NCI-H524 (cell line): Measurements from ENCODE around the gene ROS1.
"Not testable (repeated sequence)": the region's sequence is repeated elsewhere in the genome, so short reads cannot be mapped to it uniquely, and the experiment has no call there.

Experiments used
- DNase-seq, 2 experiments: peaks; one replicate each; lab custom pipeline; 2025; lab: John Stamatoyannopoulos, UW

ROS1 gene

DNA sequence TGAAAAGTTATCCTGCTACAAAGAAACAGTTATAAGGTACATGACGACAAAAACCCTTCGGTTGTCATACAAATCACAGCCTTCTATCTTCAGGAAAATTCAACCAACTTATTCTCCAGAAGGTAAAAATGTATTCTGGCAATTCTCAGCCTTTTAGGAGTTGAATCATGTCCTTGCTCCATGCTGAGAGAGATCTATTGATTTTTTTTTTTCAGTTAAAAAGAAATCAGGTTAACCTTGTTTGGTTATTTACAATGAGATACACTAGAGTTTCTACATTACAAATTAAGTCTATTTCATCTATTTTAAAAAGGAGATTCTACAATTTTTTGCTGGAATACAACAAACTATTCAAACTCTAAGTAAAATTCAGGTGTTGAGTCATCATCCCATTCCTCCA is 45.4 kb downstream of the ROS1 start:
- DNase-seq, result no peak

DNA sequence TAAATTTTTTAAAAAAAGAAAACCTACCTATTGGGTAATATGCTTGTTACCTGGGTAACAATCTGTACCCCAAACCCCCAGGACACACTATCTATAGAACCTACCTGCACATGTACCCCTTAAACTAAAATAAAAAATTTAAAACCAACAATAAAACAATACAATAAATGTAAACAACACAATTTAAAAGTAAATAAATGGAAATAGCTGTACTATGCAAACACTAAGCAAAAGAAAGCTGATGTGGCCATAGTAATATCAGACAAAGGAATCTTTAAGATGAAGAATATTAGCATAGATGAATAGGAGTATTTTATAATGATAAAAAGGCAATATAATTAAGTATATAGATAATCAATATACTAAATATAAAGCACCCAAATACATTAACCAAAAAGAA is 50.3 kb downstream of the ROS1 start:
- no peak for DNase-seq

DNA sequence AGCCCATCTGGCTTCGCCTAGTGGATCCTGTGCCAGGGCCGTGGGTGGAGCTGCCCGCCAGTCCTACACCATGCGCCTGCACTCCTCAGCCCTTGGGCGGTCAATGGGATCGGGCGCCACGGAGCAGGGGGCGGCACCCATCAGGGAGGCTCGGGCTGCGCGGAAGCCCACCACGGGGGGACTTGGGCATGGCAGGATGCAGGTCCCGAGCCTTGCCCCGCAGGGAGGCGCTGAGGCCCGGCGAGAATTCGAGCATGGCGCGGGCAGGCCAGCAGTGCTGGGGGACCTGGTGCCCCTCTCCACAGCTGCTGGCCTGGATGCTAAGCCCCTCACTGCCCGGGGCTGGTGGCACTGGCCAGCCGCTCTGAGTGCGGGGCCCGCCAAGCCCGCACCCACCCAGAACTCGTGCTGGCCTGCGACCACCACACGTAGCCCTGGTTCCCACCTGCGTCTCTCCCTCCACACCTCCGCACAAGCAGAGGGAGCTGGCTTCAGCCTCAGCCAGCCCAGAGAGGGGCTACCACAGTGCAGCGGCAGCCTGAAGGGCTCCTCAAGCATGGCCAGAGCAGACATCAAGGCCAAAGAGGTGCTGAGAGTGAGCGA is 52.4 kb downstream of the ROS1 start:
- DNase-seq, result no peak

DNA sequence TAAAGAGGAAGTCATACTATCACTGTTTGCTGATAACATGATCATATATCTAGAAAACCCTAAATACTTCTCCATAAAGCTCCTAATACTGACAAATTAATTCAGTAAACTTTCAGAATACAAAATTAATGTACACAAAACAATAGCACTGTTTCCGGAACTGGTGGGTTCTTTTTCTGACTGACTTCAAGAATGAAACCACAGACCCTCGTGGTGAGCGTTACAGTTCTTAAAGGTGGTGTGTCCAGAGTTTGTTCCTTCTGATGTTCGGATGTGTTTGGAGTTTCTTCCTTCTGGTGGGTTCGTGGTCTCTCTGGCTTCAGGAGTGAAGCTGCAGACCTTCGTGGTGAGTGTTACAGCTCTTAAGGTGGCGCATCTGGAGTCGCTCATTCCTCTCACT is 53.5 kb downstream of the ROS1 start:
- DNase-seq, result not testable (repeated sequence)

DNA sequence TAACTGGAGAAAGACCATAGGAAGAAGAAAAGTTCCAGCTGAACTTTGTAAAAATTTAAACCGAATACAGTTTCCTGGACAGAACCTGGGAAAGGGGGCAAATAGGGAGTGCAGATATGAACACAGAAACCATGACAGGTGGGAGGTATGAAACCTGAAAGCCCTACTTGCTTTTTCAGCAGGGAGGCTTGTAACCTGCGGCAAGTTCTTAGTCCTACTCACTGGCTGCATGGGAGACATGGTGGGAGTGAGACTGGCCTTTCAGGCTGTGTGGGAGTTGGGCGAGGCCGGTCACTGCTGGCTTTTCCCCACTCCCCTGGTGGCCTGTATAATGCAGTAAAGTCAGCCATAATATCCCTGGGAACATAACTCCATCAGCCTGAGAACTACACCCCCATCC is 54.2 kb downstream of the ROS1 start:
- DNase-seq, result no peak

DNA sequence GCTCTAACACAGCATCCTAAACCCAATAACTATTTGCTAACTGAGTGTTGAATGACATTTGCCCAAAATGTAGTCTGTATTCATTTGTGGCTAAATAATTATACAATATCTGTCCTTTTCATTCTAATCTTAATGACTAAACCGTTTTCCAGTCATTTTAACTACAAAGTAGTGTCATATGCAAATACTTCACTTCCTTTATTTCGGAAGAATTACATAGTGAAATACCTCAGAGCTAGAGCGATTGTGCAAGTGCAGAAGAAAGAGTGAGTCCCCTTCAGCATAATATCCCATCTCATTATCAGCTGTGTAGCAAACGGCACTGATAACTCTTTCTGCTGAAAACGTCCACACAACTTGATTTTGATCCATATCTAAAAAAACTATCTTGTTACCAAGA is 66.2 kb downstream of the ROS1 start:
- DNase-seq, result no peak

DNA sequence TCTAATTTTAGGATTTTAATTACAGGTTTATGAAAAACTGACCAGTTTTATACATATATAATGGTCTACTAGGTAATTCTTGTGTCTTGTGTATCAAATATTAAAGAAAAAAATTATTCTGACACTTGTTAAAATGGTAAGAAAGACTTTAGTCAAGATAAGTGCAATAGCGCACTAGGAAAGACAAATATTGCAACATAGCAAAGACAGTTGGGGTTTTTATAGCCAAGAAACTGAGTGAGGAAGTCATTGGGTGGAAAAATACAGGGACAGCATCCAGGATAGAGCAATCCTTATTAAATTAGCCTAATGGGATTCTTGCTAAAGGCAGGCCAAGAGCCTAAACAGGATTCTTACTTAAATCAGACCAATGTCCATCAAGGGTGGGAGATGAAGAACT is 71.1 kb downstream of the ROS1 start:
- no peak for DNase-seq

DNA sequence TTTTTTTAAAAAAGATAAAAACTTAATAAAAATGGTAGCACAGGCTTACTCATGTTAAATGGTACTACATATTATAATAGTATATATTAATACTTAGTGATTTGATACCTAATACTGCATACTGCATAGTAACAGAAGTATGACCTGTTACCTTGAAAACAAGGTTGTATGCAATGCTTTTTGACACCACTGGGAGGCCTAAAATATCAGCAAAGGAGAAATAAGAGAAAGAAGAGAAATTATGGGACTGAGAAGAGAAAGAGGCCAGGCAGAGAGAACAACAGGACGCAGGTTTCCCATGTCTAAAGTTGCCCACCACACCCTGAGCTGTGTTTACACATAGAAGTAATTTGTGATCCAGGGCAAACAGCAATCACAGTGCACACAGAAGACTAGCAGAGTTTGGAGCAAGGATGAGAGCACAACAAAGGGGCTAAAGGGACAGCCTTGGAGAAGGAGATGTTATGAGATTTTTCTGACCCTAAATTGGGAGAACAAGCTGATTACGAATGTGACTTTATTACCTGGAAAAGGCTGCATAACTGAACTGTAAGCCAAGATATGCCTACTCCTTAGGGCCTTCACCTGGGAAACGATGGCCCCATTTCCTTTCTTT is 73.2 kb downstream of the ROS1 start:
- DNase-seq, result peak in 1 of 2 experiments; percentile 21

DNA sequence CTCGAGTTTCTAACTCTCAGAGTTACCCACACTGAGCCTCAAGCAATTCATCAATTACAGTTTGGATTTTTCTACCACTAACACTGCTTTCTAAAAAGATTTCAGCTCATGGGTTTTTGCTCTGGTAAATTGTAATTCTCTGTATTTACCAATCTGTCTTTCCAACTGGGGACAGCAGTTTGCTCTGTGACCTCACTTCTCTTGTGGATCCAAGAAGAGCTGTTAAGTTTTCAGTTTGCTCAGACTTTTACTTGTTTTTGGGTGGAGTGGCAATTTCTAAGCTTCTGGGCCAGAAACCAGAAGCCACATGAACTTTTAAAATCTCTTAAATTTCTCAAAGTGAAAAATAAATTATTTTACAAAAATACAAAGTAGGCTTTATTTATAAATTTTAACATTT is 74.2 kb downstream of the ROS1 start:
- no peak for DNase-seq

DNA sequence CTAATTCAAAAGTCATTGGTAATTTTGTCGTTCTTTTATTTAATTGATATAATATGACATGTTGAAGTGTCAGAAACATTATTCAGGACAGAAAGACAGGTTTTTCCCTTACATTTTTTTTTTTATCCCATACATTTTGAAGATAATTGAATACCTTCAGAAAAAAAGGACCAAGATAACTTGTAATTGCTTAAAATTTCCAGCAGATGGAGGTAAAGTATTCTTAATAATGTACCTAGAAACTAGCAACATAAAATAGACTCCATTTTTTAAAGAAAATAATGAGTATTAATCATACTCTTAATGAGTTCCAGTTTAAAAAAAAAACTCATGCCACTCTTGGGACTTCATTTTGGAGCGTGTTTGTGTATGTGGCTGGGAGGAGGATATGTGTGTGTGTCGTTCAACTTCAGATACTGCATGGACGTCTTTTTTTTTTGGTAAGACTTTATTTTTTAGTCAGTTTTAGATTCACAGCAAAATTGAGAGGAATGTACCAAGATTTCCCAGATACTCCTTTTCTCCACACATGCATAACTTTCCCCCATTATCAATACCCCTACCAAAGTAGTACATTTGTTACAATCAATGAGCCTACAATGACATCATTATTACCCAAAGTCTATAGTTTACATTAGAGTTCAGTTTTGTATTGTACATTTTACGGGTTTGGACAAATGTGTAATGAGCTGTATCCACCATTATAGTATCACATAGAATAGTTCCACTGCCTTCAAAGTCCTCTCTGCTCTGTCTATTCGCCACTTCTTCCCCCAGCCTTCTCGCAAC is 79.4 kb downstream of the ROS1 start:
- peak in 1 of 2 experiments; percentile 50 for DNase-seq

DNA sequence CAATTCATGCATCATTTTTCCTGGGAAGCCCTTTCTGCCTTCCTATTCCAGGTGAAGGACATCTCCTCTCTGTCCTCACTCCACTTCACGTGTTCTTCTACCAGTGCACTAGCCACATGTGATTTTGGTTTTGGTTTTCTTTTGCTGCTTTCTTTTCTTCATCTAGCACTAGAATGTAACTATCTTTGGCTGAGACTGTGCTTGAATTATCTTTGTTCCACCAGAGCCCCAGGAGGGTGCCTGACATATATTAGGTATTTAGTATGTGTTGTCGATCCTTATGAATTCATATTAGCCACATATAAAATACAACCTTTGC is 80.5 kb downstream of the ROS1 start:
- no peak for DNase-seq

DNA sequence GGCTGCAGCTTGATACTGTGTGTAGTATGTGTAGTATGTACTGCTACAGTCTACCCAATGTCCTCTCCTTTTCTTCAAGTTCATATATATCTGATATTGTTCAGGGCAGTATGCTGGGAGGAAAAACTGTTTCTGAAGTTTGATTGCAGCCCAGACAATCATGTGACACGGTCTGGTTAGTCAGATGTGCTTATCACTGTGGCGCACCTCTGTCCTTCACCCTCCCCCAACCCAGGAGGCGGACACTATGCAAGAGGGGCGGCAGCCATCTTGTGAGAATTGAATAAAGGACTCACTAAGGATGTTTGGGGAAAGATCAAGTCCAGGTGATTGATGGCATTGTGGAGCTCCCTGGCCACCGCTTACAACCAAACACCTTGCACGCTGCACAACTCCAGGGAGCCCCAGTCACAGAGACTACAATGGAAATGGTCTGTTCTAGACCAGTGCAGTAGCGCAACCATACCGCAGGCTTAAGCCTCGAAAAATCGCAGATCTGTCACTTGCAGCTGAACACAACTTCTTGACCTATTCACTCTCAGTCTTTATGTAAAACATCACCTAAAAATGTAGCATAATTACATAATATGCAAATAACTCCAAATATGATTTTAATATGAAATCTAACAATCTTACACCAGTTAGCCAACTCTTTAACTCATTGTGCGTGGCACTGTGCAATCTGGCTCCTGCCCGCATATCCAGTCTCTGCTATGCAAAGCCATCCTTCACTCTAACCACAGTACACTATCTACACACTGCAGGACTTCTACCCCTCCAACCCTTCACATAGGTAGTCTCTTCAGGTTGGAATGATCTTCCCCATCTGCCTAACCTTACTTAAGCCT is 81.1 kb downstream of the ROS1 start:
- DNase-seq, result no peak

DNA sequence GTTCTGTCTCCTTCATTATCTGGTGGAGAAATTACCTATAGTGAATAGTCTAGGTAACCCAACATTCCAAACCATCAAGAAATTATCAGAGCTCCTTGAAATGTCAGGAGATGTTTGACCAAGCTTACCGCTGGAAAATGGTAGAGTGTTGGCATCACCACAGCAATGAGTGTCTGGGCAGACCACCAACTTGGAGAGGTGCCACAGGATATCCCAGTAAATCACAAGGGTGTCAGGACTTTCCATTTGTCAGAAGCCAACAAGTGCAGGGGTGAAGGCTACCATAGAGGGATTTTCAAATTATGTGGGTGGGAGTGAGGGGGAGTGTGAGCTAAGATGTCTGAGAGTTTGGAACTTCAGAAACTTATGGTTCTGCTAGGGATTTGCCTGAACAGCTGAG is 87.2 kb downstream of the ROS1 start:
- no peak for DNase-seq

DNA sequence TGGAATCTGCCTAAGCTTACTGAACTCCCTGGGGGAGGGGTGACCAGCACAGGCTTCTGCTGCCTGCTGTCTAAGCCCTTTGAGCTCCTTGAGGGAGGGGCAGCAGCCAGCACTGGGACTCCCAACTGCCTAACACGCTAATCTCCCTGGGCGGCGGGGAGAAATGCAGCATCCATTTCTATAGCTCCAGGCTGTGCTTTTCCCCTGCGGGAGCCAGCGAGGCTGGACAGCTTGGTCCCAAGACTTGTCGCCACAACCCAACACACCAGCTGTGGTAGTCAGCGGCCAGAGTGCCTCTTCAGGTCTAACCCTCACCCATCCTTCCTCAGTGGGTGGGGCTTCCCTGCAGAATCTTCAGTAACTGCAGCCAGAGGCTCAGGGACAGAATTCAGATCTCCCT is 95.8 kb downstream of the ROS1 start:
- DNase-seq, result peak; percentile 68 to 87

DNA sequence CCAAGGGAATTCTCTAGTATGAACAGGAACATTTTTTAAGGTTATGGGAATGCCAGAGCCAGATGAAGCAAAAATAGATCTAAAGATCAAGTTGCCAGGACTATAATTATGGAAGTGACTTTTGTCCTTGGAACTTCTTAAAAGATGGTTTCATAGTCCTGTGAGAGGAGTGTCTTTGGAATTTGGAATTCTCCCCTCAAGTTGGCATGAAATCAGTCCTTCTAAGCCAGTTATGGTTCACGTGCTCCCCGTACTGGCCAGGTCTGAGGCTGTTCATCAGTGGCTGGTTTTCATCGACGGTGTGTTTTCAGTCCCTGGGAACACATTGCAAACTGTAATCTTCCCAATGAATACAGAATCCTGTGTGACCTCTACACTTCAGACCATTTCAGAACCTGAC is 97.2 kb downstream of the ROS1 start:
- no peak for DNase-seq

DNA sequence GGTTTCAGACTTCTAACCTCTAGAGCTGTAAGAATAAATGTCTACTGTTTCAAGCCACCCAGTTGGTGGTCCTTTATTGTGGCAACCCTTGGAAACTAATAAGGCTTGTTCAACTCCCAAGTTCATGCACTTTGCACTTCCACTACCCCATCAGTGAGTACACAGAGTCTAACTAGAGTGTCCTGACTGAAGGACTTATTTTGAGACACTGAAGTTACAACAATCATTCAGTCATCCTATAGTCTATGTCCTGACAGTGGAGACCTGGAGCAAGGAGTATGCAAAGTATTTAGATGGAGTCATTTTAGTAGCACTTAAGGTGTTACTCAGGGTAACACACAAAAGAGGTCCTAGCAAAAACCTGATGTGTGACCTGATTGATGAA is 97.7 kb downstream of the ROS1 start:
- no peak for DNase-seq

DNA sequence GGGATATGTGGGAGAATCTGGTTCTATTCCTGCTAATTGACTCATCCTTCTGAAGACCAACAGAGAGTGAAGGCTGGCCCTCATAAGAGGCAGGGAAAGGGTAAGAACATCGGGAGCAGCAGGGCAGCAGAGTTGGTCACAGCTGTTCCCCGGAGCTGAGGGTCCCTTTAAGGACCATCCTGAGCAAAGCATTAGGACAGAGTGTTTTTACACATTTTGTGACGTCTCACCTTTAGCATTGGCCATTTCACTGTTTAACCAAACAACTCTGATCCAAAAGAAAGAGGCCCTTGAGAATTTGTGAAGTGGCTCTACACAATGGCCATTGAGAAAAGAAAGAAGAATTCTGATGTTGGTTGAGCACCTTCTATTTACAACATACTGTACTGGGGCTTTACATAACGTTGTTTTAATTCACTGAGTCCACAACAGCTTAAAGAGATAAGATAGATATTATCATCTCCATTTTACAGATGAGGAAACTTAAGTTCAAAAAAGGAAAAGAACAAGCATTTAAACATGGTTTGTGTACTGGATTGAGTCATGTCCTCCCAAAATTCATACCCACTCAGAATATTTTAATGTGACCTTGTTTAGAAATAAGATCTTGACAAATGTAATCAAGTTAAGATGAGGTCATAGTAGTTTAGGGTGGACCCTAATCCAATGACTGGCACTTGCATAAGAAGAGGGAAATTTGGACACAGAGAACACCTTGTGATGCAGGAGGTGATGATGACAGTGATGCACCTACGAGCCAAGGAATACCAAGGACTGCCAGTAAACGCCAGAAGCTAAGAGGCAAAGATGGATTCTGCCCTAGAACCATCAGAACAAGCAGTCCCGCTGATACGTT is 98.4 kb downstream of the ROS1 start:
- DNase-seq, result no peak

DNA sequence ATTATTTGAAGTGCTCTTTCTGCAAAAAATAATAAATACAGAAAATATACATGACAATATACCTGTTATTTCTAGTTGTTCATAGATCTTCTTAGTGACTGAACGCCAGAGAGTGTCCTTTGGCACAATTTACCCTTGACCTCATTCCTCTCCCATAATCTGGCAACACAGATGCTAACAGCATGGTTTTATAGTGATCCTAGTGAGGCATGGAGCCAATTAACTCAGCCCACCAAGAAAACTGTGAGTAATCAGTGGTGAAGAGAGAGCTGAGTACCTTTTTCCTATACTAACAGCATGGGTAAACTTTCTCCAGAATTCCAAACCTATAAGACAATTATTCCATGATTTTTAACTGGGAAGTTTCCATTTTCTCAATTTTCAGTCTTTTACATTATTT is 99.3 kb downstream of the ROS1 start:
- DNase-seq, result peak in 1 of 2 experiments; percentile 12

DNA sequence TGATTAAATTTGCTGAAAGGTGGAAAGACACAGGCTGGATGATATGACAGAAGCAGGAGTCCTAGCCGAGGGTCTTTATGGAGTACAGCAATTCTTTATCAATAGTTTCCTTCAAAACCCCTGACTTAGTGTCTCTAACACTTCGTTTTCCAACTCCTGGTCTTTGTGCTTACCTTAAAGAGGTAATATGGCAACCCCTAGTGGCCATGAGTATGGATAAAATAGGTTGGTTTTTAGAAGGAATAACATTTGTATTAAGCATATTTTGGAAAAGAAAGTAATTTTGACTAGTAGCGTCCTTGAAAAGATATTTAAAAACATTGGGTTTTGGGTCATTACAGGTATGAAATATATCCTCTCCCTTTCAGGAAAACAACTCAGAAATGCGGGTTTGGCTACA is 108.5 kb downstream of the ROS1 start:
- DNase-seq, result peak in 1 of 2 experiments; percentile 55

DNA sequence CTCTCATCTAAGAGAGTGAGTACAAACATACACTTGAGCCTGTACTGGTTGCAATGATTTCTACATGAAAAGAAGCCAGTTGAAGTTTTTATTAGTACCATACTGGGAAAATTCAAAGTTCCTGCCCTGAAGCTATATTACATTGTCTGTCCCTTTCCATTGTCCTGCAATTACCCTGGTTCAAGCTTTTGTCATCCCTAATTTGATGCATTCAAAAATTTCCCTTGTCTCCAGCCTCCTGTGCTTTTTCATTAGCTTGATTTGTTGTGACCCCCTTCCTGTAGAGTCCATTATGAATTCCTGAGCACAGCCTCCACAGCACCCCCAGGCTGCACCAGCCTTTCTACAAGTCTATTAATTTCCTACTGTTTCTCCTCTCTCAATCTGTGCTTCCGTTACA is 114.0 kb downstream of the ROS1 start:
- no peak for DNase-seq

DNA sequence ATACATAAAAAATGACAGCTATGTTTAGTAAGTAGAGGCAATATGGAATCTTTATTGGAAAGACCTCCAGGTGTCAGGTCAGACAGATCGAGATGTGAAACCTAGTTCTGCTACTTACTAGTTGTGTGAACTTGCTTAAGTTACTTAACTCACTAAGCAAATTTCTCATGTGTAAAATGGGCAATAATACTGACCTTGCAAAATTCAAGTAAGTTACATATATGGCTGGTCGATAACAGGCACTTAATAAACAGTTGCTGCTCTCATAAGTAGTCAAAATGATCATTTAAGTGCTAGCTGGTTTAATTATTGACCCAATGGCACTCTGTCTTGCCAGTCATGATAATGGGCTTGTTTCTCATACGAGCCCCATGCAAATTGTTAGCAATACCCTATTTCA is 114.4 kb downstream of the ROS1 start:
- DNase-seq, result no peak

DNA sequence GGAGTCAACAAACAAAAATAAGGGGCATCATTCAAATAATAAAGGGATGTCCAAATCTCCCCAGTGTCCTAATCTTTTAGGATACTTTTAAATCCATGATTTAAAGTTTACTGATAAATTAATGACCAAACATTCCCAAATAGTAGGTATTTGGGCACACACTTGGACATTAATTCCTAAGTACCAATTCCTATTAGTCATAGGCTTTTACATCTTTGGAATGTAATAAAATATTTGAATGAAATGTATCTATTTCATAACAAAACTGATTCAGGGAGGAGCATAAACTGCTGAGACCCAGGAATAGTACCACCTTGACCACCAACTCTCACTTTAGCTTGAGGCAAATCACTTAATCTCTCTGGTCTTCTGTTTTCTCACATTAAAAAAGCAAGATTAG is 116.1 kb downstream of the ROS1 start:
- DNase-seq, result no peak
